ENCODE measurements around the gene SLC35A4.

DNA sequence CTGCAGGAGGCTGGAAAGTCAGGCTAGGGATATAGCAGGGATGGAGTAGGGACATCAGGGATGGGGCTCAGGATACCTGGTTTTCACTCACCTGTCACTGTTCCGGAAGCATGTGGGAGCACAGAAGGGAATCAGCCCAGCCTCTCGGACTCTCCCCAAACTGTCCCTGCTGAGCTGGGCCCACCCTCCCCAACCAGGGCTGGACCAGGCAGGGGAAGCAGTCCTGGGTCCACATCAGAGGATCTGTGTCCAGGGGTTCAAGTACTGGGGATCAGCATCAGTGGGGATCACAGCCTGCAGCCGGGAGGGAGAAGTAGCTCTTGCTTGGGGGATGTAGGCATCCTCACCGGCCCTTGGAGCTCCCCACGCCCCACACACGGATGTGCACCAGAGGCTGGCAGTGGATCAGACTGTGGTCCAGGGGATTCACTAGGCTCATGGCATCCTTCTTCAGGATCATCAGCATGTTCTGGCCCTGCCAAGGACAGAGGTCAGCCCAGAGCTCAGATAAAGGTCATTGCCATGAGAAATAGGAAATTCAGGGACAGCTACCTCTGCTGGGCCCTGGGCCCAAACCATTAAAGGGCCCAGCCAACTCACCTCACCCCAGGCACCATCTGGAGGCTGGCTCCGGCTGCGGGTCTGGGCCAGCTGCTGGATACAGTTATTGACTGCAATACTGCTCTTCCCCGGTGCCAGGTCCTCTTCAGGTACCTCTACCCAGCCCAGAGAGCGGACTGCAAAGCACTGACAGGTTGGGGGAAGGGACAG is 2.7 kb upstream of the SLC35A4 start:
- TF ChIP-seq, protein P1, sequence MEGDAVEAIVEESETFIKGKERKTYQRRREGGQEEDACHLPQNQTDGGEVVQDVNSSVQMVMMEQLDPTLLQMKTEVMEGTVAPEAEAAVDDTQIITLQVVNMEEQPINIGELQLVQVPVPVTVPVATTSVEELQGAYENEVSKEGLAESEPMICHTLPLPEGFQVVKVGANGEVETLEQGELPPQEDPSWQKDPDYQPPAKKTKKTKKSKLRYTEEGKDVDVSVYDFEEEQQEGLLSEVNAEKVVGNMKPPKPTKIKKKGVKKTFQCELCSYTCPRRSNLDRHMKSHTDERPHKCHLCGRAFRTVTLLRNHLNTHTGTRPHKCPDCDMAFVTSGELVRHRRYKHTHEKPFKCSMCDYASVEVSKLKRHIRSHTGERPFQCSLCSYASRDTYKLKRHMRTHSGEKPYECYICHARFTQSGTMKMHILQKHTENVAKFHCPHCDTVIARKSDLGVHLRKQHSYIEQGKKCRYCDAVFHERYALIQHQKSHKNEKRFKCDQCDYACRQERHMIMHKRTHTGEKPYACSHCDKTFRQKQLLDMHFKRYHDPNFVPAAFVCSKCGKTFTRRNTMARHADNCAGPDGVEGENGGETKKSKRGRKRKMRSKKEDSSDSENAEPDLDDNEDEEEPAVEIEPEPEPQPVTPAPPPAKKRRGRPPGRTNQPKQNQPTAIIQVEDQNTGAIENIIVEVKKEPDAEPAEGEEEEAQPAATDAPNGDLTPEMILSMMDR (IDR thresholded peaks at IDR 0.05 in 8 of 11, conservative IDR thresholded peaks at IDR 0.05 in 3 of 11) = no peak
- no peak for TF ChIP-seq POLR2AphosphoS5 (IDR thresholded peaks at IDR 0.05)
